HL-60 (cell line): ENCODE measurements around the gene KCTD13.
"Not testable (repeated sequence)": the region's sequence is repeated elsewhere in the genome, so short reads cannot be mapped to it uniquely, and the experiment has no call there.

Experiments used
- DNase-seq, 2 experiments: peaks; one replicate each; pipeline ENCODE4 v3.0.0-alpha.2; 2010 to 2020; ENCODE audit warnings: low read depth in 1 of 2, low spot score in 1 of 2
- H3K27ac ChIP-seq: fragments of 250-450 bp; sonication (Bioruptor Pico); replicated peaks from 2 replicates; pipeline ENCODE4 v1.5.1; 2020; ENCODE audit warnings: mild to moderate bottlenecking, moderate library complexity
- H3K27me3 ChIP-seq: fragments of 250-450 bp; sonication (Bioruptor Pico); 2 replicates; pipeline ENCODE4 v1.5.1; 2021; ENCODE audit warnings: mild to moderate bottlenecking, moderate library complexity; ENCODE audit not compliant: insufficient read depth, poor library complexity, severe bottlenecking
- H3K4me3 ChIP-seq: replicated peaks from 2 replicates; pipeline ENCODE4 v1.5.1; 2011; ENCODE audit warnings: mild to moderate bottlenecking, control low read depth, low read length; ENCODE audit not compliant: insufficient read depth
- CTCF ChIP-seq: IDR thresholded peaks from one replicate; pipeline ENCODE4 v1.5.1; 2011; ENCODE audit warnings: low read length, control low read depth, inconsistent platforms; ENCODE audit not compliant: insufficient read depth
- GABPA ChIP-seq: IDR thresholded peaks from 2 replicates; pipeline ENCODE4 v1.6.1; 2012; ENCODE audit warnings: low read depth
- POLR2AphosphoS5 ChIP-seq: IDR thresholded peaks from 2 replicates; pipeline ENCODE4 v1.6.1; 2012; ENCODE audit warnings: low read depth
- SPI1 ChIP-seq: IDR thresholded peaks from 2 replicates; pipeline ENCODE4 v1.6.1; 2012; ENCODE audit warnings: low read depth, mild to moderate bottlenecking, borderline replicate concordance
- TF ChIP-seq, protein P1 (sequence below): IDR thresholded peaks from 2 replicates; pipeline ENCODE4 v1.6.1; 2012; ENCODE audit warnings: low read depth; ENCODE audit not compliant: insufficient replicate concordance

KCTD13 gene

GRCh38 chr16:29961479-29962343 lies 35.7 kb upstream of the KCTD13 start, which contains the start of gene TMEM219:
TSS of gene TMEM219 (plus strand) at chr16:29962079. CDS start at chr16:29963144, 1,065 bp downstream.
- Histone ChIP-seq H3K4me3 (peak within 1 kb of the TSS; percentile 85), H3K27me3 (no peaks in the 10 kb centered on the region), H3K27ac (peak within 1 kb of the TSS; percentile 81)
- TF ChIP-seq SPI1 (no peak), POLR2AphosphoS5 (peak; percentile 37; the same call in 1 of the 2 replicates), GABPA (no peak), CTCF (no peak)
- TF ChIP-seq, protein P1, sequence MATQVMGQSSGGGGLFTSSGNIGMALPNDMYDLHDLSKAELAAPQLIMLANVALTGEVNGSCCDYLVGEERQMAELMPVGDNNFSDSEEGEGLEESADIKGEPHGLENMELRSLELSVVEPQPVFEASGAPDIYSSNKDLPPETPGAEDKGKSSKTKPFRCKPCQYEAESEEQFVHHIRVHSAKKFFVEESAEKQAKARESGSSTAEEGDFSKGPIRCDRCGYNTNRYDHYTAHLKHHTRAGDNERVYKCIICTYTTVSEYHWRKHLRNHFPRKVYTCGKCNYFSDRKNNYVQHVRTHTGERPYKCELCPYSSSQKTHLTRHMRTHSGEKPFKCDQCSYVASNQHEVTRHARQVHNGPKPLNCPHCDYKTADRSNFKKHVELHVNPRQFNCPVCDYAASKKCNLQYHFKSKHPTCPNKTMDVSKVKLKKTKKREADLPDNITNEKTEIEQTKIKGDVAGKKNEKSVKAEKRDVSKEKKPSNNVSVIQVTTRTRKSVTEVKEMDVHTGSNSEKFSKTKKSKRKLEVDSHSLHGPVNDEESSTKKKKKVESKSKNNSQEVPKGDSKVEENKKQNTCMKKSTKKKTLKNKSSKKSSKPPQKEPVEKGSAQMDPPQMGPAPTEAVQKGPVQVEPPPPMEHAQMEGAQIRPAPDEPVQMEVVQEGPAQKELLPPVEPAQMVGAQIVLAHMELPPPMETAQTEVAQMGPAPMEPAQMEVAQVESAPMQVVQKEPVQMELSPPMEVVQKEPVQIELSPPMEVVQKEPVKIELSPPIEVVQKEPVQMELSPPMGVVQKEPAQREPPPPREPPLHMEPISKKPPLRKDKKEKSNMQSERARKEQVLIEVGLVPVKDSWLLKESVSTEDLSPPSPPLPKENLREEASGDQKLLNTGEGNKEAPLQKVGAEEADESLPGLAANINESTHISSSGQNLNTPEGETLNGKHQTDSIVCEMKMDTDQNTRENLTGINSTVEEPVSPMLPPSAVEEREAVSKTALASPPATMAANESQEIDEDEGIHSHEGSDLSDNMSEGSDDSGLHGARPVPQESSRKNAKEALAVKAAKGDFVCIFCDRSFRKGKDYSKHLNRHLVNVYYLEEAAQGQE: peak; percentile 21
- DNase-seq: peak; percentile 83 to 84

- DNase-seq: no peak
- TF ChIP-seq, protein P1: no peak
- no peak for TF ChIP-seq CTCF
- TF ChIP-seq GABPA: no peak
- TF ChIP-seq SPI1: no peak
- TF ChIP-seq POLR2AphosphoS5: no peak
- Histone ChIP-seq H3K27me3 (no peaks in the 10 kb centered on the region), H3K27ac (no peak overlapping the region), H3K4me3 (peak overlapping the region; percentile 85)
These were observed 35.1 kb upstream of the KCTD13 start for GRCh38 chr16:29961127-29961478.

GRCh38 chr16:29959821-29960220 lies 33.8 kb upstream of the KCTD13 start:
- H3K27ac ChIP-seq, H3K4me3 ChIP-seq, DNase-seq, H3K27me3 ChIP-seq: not testable (repeated sequence)

GRCh38 chr16:29959293-29959692 lies 33.3 kb upstream of the KCTD13 start:
- no peak for DNase-seq
- H3K27me3 ChIP-seq: no peaks in the 10 kb centered on the region

More at GRCh38 chr16:29959293-29959692, 33.3 kb upstream of the KCTD13 start:
- TF ChIP-seq GABPA: no peak
- TF ChIP-seq, protein P1: no peak
- no peak for TF ChIP-seq POLR2AphosphoS5
- no peak for TF ChIP-seq SPI1
- no peak for TF ChIP-seq CTCF
- no peak overlapping the region for H3K4me3 ChIP-seq
- no peak overlapping the region for H3K27ac ChIP-seq
